ENCODE data around the gene SMG6. TPM values are rescaled to one million over a fixed set of nuclear protein-coding genes. Genes with fewer than 3 reads are reported as not detected.

SMG6 gene
- total and polyA plus RNA-seq, 2 experiments from 2014 or later: 16.8 to 63.1 TPM

GRCh38 chr17:2344528-2344927, 40.9 kb upstream of the SMG6 start:
- no peak overlapping the region for H3K4me2 ChIP-seq (ENCODE audit: unreplicated experiment)
- no peak for TF ChIP-seq EZH2phosphoT487 (IDR thresholded peaks at IDR 0.05; ENCODE audit: insufficient read depth, low read depth)
- TF ChIP-seq EZH2 (IDR thresholded peaks at IDR 0.05; ENCODE audit: insufficient read depth, poor library complexity, severe bottlenecking): no peak
- 88 to 93% methylated on average over 10 of the region's 10 CpGs for WGBS, 2 experiments (ENCODE audit: low coverage in 1 of 2, low lambda C conversion rate in 2 of 2, missing lambda C conversion rate in 2 of 2)
- in situ Hi-C loops (cut with MboI): no loop called here
- no peaks in the 10 kb centered on the region for H4K20me1 ChIP-seq (ENCODE audit: insufficient read depth)
- no peaks in the 10 kb centered on the region for H3K9me2 ChIP-seq (ENCODE audit: insufficient read depth)
- no peak overlapping the region for H3K27ac ChIP-seq
- H3F3A ChIP-seq (ENCODE audit: insufficient read depth): no peaks in the 10 kb centered on the region
- H3K9me3 ChIP-seq (ENCODE audit: low read depth): no peaks in the 10 kb centered on the region
- H3K4me3 ChIP-seq: no peak overlapping the region
- H3K9ac ChIP-seq: no peak overlapping the region
- no peaks in the 10 kb centered on the region for H3K36me3 ChIP-seq (ENCODE audit: low read depth)
- peaks cover 7% of the 10 kb centered on the region; the same call in 1 of the 2 replicates for H3K4me1 ChIP-seq (ENCODE audit: insufficient read depth)
- DNase-seq: no peak
- H2AFZ ChIP-seq: no peak overlapping the region
- no peaks in the 10 kb centered on the region for H3K27me3 ChIP-seq (replicated peaks; ENCODE audit: insufficient read depth)
- H3K79me2 ChIP-seq (ENCODE audit: insufficient read depth): no peaks in the 10 kb centered on the region

GRCh38 chr17:2343421-2343820, 39.8 kb upstream of the SMG6 start:
- peak; percentile 8 for DNase-seq
- Histone ChIP-seq H3K79me2 (ENCODE audit: insufficient read depth) (0 out of 2 replicates have a peak, but pooled peaks cover 5% of the 10 kb centered on the region), H3K9me2 (ENCODE audit: insufficient read depth) (no peaks in the 10 kb centered on the region), H4K20me1 (ENCODE audit: insufficient read depth) (no peaks in the 10 kb centered on the region), H3K27me3 (replicated peaks; ENCODE audit: insufficient read depth) (no peaks in the 10 kb centered on the region), H3K9me3 (ENCODE audit: low read depth) (no peaks in the 10 kb centered on the region), H3K9ac (no peak overlapping the region), H2AFZ (no peak overlapping the region), H3F3A (ENCODE audit: insufficient read depth) (no peaks in the 10 kb centered on the region), H3K36me3 (ENCODE audit: low read depth) (no peaks in the 10 kb centered on the region), H3K27ac (no peak overlapping the region), H3K4me1 (ENCODE audit: insufficient read depth) (peaks cover 7% of the 10 kb centered on the region; the same call in 1 of the 2 replicates), H3K4me3 (no peak overlapping the region), H3K4me2 (ENCODE audit: unreplicated experiment) (no peak overlapping the region)
- 75 to 80% methylated on average over 5 of the region's 5 CpGs for WGBS, 2 experiments (ENCODE audit: low coverage in 1 of 2, low lambda C conversion rate in 2 of 2, missing lambda C conversion rate in 2 of 2)
- TF ChIP-seq EZH2phosphoT487 (IDR thresholded peaks at IDR 0.05; ENCODE audit: insufficient read depth, low read depth) (no peak), EZH2 (IDR thresholded peaks at IDR 0.05; ENCODE audit: insufficient read depth, poor library complexity, severe bottlenecking) (no peak)
- in situ Hi-C loops (cut with MboI): no loop called here

- Histone ChIP-seq H3K27ac (no peak overlapping the region), H2AFZ (peak overlapping the region; percentile 90)
- WGBS, 2 experiments (ENCODE audit: low coverage in 1 of 2, low lambda C conversion rate in 2 of 2, missing lambda C conversion rate in 2 of 2): 5 to 6% methylated on average over 5 of the region's 5 CpGs
Observed at GRCh38 chr17:2338315-2338657, 34.7 kb upstream of the SMG6 start.

DNA sequence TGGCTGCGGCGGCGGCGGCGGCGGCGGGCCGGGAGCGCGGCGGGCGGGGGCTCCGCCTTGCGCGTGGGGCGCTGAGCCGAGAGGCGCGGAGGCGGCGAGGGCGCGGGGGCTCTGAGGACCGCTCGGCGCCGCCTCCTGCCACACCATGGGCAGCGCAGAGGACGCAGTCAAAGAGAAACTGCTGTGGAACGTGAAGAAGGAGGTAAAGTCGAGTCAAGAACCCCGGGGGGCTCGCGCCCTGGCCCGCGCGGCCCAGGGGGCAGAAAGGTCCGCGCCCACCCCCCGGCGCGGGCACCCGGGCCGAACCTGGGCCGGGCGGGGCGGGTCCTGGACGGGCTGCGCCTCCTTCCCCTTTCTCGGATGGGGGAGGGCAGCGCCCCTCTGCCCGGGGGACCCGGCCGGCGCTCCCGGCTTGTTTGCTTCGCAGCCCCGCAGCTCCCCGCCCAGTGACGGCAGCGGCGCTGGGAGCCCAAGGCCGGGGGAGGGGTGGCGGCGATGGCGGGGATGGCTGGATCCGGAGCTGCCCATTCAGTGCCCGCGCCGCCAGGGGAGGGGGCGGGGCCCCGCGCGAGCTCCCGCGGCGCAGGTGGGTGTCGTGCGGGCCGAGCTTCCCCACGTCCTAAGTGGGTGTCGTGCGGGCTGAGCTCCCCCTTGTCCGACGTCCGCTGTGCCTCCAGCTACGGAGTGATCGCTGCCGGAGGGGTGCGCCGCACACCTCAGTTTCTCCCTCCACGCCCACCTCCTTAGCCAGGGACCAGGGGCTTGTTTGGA, 34.1 kb upstream of the SMG6 start:
- H3K9ac ChIP-seq: peak overlapping the region; percentile 94
- peak overlapping the region; percentile 68 for H3K4me2 ChIP-seq (ENCODE audit: unreplicated experiment)
- H3F3A ChIP-seq (ENCODE audit: insufficient read depth): 0 out of 2 replicates have a peak, but pooled peaks cover 4% of the 10 kb centered on the region
- H4K20me1 ChIP-seq (ENCODE audit: insufficient read depth): no peaks in the 10 kb centered on the region
- H3K79me2 ChIP-seq (ENCODE audit: insufficient read depth): peaks cover 40% of the 10 kb centered on the region
- peaks cover 26% of the 10 kb centered on the region for H3K36me3 ChIP-seq (ENCODE audit: low read depth)
- peak overlapping the region; percentile 98 for H3K4me3 ChIP-seq
- TF ChIP-seq EZH2phosphoT487 (IDR thresholded peaks at IDR 0.05; ENCODE audit: insufficient read depth, low read depth) (no peak), EZH2 (IDR thresholded peaks at IDR 0.05; ENCODE audit: insufficient read depth, poor library complexity, severe bottlenecking) (no peak)
- in situ Hi-C loops (cut with MboI): no loop called here
- peak overlapping the region; percentile 35; the same call in 1 of the 2 replicates for H3K27ac ChIP-seq
- peak; percentile 84 for DNase-seq
- no peaks in the 10 kb centered on the region for H3K9me3 ChIP-seq (ENCODE audit: low read depth)
- H3K4me1 ChIP-seq (ENCODE audit: insufficient read depth): peaks cover 7% of the 10 kb centered on the region
- WGBS, 2 experiments (ENCODE audit: low coverage in 1 of 2, low lambda C conversion rate in 2 of 2, missing lambda C conversion rate in 2 of 2): 1 to 3% methylated on average over 28 to 80 of the region's 92 CpGs
- H3K9me2 ChIP-seq (ENCODE audit: insufficient read depth): no peaks in the 10 kb centered on the region
- peak overlapping the region; percentile 90 for H2AFZ ChIP-seq
- H3K27me3 ChIP-seq (replicated peaks; ENCODE audit: insufficient read depth): no peaks in the 10 kb centered on the region

More at GRCh38 chr17:2338315-2338657, 34.7 kb upstream of the SMG6 start:
- peaks cover 21% of the 10 kb centered on the region for H3K36me3 ChIP-seq (ENCODE audit: low read depth)
- DNase-seq: peak; percentile 34
- in situ Hi-C loops (cut with MboI): no loop called here
- H3F3A ChIP-seq (ENCODE audit: insufficient read depth): 0 out of 2 replicates have a peak, but pooled peaks cover 4% of the 10 kb centered on the region
- H3K9ac ChIP-seq: peak overlapping the region; percentile 94
- peak overlapping the region; percentile 68 for H3K4me2 ChIP-seq (ENCODE audit: unreplicated experiment)
- no peaks in the 10 kb centered on the region for H4K20me1 ChIP-seq (ENCODE audit: insufficient read depth)
- no peaks in the 10 kb centered on the region for H3K27me3 ChIP-seq (replicated peaks; ENCODE audit: insufficient read depth)
- H3K4me1 ChIP-seq (ENCODE audit: insufficient read depth): peaks cover 7% of the 10 kb centered on the region
- no peaks in the 10 kb centered on the region for H3K9me2 ChIP-seq (ENCODE audit: insufficient read depth)
- TF ChIP-seq EZH2 (IDR thresholded peaks at IDR 0.05; ENCODE audit: insufficient read depth, poor library complexity, severe bottlenecking) (no peak), EZH2phosphoT487 (IDR thresholded peaks at IDR 0.05; ENCODE audit: insufficient read depth, low read depth) (no peak)
- peak overlapping the region; percentile 98 for H3K4me3 ChIP-seq
- peaks cover 34% of the 10 kb centered on the region for H3K79me2 ChIP-seq (ENCODE audit: insufficient read depth)
- H3K9me3 ChIP-seq (ENCODE audit: low read depth): no peaks in the 10 kb centered on the region
